ENCODE measurements around the gene RFPL2.

DNA sequence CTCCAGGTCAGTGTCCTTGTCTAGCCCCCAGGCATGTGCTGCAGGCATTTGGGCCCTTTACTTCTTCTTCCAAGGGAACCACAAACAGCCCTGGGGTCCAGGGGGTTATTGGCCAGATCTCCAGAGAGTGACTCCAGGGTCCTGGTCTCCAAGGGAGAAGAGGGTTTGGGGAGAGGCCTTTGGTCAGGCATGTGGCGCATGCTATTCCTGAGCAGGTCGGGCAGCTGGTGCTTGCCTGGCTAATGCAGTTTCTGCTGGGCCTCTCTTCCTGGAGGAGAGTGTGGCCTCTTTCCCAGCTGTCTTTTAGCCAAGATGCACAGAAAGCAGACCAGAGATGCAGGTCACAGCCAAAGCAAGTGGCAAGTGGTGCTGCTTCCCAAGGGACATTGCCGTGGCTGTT lies 3.8 kb upstream of the RFPL2 start:
- TF ChIP-seq EZH2phosphoT487 (IDR thresholded peaks at IDR 0.05; ENCODE audit: insufficient read depth, low read depth) (no peak), EZH2 (IDR thresholded peaks at IDR 0.05; ENCODE audit: insufficient read depth, poor library complexity, severe bottlenecking) (no peak)
